PC-9 (cell line): ENCODE data around the gene TAC4.

Experiments
- EZH2 ChIP-seq: fragments of 200-600 bp; sonication (generic); IDR thresholded peaks from 2 replicates; pipeline ENCODE4 v1.8.0; 2017; ENCODE audit warnings: antibody characterized with exemption, low read depth
- TF ChIP-seq, protein P1 (sequence below): fragments of 200-600 bp; sonication (generic); conservative IDR thresholded peaks from 2 replicates; pipeline ENCODE4 v1.6.1; 2017; ENCODE audit warnings: mixed run types, antibody characterized with exemption, mild to moderate bottlenecking, moderate library complexity

- TF ChIP-seq, protein P1, sequence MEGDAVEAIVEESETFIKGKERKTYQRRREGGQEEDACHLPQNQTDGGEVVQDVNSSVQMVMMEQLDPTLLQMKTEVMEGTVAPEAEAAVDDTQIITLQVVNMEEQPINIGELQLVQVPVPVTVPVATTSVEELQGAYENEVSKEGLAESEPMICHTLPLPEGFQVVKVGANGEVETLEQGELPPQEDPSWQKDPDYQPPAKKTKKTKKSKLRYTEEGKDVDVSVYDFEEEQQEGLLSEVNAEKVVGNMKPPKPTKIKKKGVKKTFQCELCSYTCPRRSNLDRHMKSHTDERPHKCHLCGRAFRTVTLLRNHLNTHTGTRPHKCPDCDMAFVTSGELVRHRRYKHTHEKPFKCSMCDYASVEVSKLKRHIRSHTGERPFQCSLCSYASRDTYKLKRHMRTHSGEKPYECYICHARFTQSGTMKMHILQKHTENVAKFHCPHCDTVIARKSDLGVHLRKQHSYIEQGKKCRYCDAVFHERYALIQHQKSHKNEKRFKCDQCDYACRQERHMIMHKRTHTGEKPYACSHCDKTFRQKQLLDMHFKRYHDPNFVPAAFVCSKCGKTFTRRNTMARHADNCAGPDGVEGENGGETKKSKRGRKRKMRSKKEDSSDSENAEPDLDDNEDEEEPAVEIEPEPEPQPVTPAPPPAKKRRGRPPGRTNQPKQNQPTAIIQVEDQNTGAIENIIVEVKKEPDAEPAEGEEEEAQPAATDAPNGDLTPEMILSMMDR, result no peak
- no peak for TF ChIP-seq EZH2
Observed at GRCh38 chr17:49895812-49896211, 47.9 kb upstream of the TAC4 start.
